IMR-90 (cell line): ENCODE measurements around the gene ARHGEF10L. TPM values are rescaled to one million over a fixed set of nuclear protein-coding genes. Genes with fewer than 3 reads are reported as not detected.
A peak's percentile ranks its signal among the peaks of the same experiment; 100 is the strongest.

Experiments used
- ATAC-seq: fragments of 200-7000 bp; cut with Tn5 transposase; 2 replicates; pipeline ENCODE4 v1.9.1; 2020; ENCODE audit warnings: low read depth, mild to moderate bottlenecking, moderate library complexity
- BruUV-seq: library from RNA; stranded (reverse); fragments of 400-500 nt; replicated peaks from 2 replicates; lab custom pipeline; 2021; lab: Mats Ljungman, UMichigan
- CTCF ChIA-PET: fragments of 300-600 bp; formaldehyde crosslinking; extraction: SDS; loops from one replicate; lab custom pipeline; 2021; ENCODE audit warnings: antibody characterized with exemption; lab: Yijun Ruan, JAX
- POLR2A ChIA-PET: fragments of 300-600 bp; sonication (Branson Sonifier 250); formaldehyde crosslinking; loops from one replicate; lab custom pipeline; 2022; ENCODE audit warnings: antibody characterized with exemption; ENCODE audit not compliant: unreplicated experiment; lab: Charles Lee
- DNase-seq: peaks from one replicate; pipeline ENCODE4 v3.0.0; 2013
- H2AFZ ChIP-seq: replicated peaks from 2 replicates; pipeline ENCODE3; 2013; ENCODE audit warnings: low read length, mild to moderate bottlenecking; ENCODE audit not compliant: poor library complexity
- H2AK5ac ChIP-seq: 2 replicates; pipeline ENCODE4 v1.6.1; 2013; ENCODE audit warnings: low read depth, low read length, inconsistent platforms
- H2AK9ac ChIP-seq: replicated peaks from 2 replicates; pipeline ENCODE3; 2013; ENCODE audit warnings: mild to moderate bottlenecking, low read depth, low read length, moderate library complexity; ENCODE audit not compliant: poor library complexity
- H2BK120ac ChIP-seq: 2 replicates; pipeline ENCODE4 v1.6.1; 2013; ENCODE audit warnings: low read depth, low read length, inconsistent platforms
- H2BK15ac ChIP-seq: 3 replicates; pipeline ENCODE4 v1.6.1; 2013; ENCODE audit warnings: low read depth, low read length, inconsistent platforms
- H2BK20ac ChIP-seq: 2 replicates; pipeline ENCODE4 v1.6.1; 2013; ENCODE audit warnings: low read depth, mild to moderate bottlenecking, inconsistent platforms, low read length, moderate library complexity
- H2BK5ac ChIP-seq: 2 replicates; pipeline ENCODE4 v1.6.1; 2013; ENCODE audit warnings: mild to moderate bottlenecking, low read depth, low read length, inconsistent platforms; ENCODE audit not compliant: poor library complexity, severe bottlenecking
- H3K14ac ChIP-seq: replicated peaks from 2 replicates; pipeline ENCODE4 v1.6.1; 2013; ENCODE audit warnings: low read depth, low read length, inconsistent platforms
- H3K18ac ChIP-seq: 2 replicates; pipeline ENCODE4 v1.6.1; 2013; ENCODE audit warnings: low read depth, low read length, control low read depth
- H3K23ac ChIP-seq: 2 replicates; pipeline ENCODE4 v1.6.1; 2013; ENCODE audit warnings: low read depth, low read length, inconsistent platforms
- H3K27ac ChIP-seq: 2 replicates; pipeline ENCODE4 v1.5.1; 2013; ENCODE audit warnings: mild to moderate bottlenecking, control low read depth, low read length; ENCODE audit not compliant: insufficient read depth
- H3K27me3 ChIP-seq: 2 replicates; pipeline ENCODE4 v1.6.1; 2013; ENCODE audit warnings: low read length; ENCODE audit not compliant: control insufficient read depth, insufficient read depth
- H3K36me3 ChIP-seq: 2 replicates; pipeline ENCODE4 v1.6.1; 2013; ENCODE audit warnings: low read length, mixed read lengths; ENCODE audit not compliant: control insufficient read depth, insufficient read depth
- H3K4ac ChIP-seq: 2 replicates; pipeline ENCODE4 v1.6.1; 2013; ENCODE audit warnings: low read depth, low read length, inconsistent platforms
- H3K4me1 ChIP-seq: 2 replicates; pipeline ENCODE4 v1.6.1; 2013; ENCODE audit warnings: low read length, mixed read lengths; ENCODE audit not compliant: control insufficient read depth, insufficient read depth
- H3K4me2 ChIP-seq: 2 replicates; pipeline ENCODE4 v1.6.1; 2013; ENCODE audit warnings: low read depth, mild to moderate bottlenecking, control low read depth, low read length, moderate library complexity
- H3K4me3 ChIP-seq: 2 replicates; pipeline ENCODE4 v1.5.1; 2013; ENCODE audit warnings: low read depth, mild to moderate bottlenecking, control low read depth, low read length, moderate library complexity; ENCODE audit not compliant: insufficient read depth
- H3K56ac ChIP-seq: 2 replicates; pipeline ENCODE4 v1.6.1; 2013; ENCODE audit warnings: low read length, inconsistent platforms; ENCODE audit not compliant: insufficient read depth; ENCODE audit errors: extremely low read depth
- H3K79me1 ChIP-seq, 2 experiments: 2 replicates each; pipeline ENCODE4 v1.6.1; 2013; ENCODE audit warnings: low read length in 2 of 2, inconsistent platforms in 1 of 2, low read depth in 1 of 2
- H3K9ac ChIP-seq: 2 replicates; pipeline ENCODE4 v1.6.1; 2013; ENCODE audit warnings: low read depth, low read length, control low read depth
- H3K9me1 ChIP-seq: 2 replicates; pipeline ENCODE4 v1.6.1; 2013; ENCODE audit warnings: low read length, inconsistent platforms; ENCODE audit not compliant: insufficient read depth
- H3K9me3 ChIP-seq: 2 replicates; pipeline ENCODE4 v1.6.1; 2013; ENCODE audit warnings: low read length; ENCODE audit not compliant: control insufficient read depth, insufficient read depth
- H4K20me1 ChIP-seq: 2 replicates; pipeline ENCODE4 v1.6.1; 2013; ENCODE audit warnings: low read length, inconsistent platforms; ENCODE audit not compliant: insufficient read depth
- H4K5ac ChIP-seq: 2 replicates; pipeline ENCODE4 v1.6.1; 2013; ENCODE audit warnings: mild to moderate bottlenecking, low read depth, low read length, control low read depth
- H4K8ac ChIP-seq, 2 experiments: 2 replicates each; pipeline ENCODE4 v1.6.1; 2013; ENCODE audit warnings: low read depth in 2 of 2, low read length in 2 of 2, control low read depth in 1 of 2, inconsistent platforms in 1 of 2
- H4K91ac ChIP-seq: 2 replicates; pipeline ENCODE4 v1.6.1; 2013; ENCODE audit warnings: low read depth, low read length, inconsistent platforms; ENCODE audit not compliant: insufficient read depth
- BHLHE40 ChIP-seq: fragments of 150-350 bp; IDR thresholded peaks from 2 replicates; pipeline ENCODE4 v1.6.1; 2016; ENCODE audit warnings: mild to moderate bottlenecking, low read depth, low read length
- NFE2L2 ChIP-seq: fragments of 150-350 bp; IDR thresholded peaks from 2 replicates; pipeline ENCODE4 v1.6.1; 2016; ENCODE audit warnings: low read depth, mild to moderate bottlenecking, low read length
- WGBS, 2 experiments: methylation state at CpG; one replicate each; pipeline versions ENCODE4 v1.1.5 to v1.1.7; 2013; ENCODE audit warnings: missing lambda C conversion rate in 2 of 2; ENCODE audit not compliant: insufficient read length in 1 of 2; ENCODE audit errors: extremely low coverage in 2 of 2; 5-methylcytosine and 5-hydroxymethylcytosine counted together
- dilution Hi-C: fragments of 300-500 bp; cut with HindIII; formaldehyde crosslinking; loops from one replicate; pipeline ENCODE4 v1.14.3; 2018; ENCODE audit warnings: low sequenced_read_pairs; ENCODE audit not compliant: unreplicated experiment
- in situ Hi-C: fragments of 300-500 bp; cut with MboI; formaldehyde crosslinking; loops from 3 replicates; pipeline ENCODE4 v1.14.3; 2019; ENCODE audit warnings: low sequenced_read_pairs, inconsistent platforms, mixed read lengths
- intact Hi-C: fragments of 100-400 bp; cut with micrococcal nuclease; formaldehyde crosslinking; loops from 2 replicates; pipeline ENCODE4 v1.10.0; 2022
- polyA plus RNA-seq, 3 experiments: library from polyadenylated mRNA; depleted of rRNA; stranded (reverse); fragments of >200 nt; gene quantifications; 2 replicates each; pipeline ENCODE4 v1.2.3, GENCODE V29; 2012; ENCODE audit warnings: low replicate concordance in 1 of 3
- total RNA-seq: library from RNA; depleted of rRNA; stranded (reverse); fragments of >200 nt; gene quantifications from 2 replicates; pipeline ENCODE4 v1.2.3, GENCODE V29; 2012

ARHGEF10L gene
- total and polyA plus RNA-seq, 2 of the 4 experiments (the other 2 are of a cell fraction): 4.8 to 12.4 TPM

DNA sequence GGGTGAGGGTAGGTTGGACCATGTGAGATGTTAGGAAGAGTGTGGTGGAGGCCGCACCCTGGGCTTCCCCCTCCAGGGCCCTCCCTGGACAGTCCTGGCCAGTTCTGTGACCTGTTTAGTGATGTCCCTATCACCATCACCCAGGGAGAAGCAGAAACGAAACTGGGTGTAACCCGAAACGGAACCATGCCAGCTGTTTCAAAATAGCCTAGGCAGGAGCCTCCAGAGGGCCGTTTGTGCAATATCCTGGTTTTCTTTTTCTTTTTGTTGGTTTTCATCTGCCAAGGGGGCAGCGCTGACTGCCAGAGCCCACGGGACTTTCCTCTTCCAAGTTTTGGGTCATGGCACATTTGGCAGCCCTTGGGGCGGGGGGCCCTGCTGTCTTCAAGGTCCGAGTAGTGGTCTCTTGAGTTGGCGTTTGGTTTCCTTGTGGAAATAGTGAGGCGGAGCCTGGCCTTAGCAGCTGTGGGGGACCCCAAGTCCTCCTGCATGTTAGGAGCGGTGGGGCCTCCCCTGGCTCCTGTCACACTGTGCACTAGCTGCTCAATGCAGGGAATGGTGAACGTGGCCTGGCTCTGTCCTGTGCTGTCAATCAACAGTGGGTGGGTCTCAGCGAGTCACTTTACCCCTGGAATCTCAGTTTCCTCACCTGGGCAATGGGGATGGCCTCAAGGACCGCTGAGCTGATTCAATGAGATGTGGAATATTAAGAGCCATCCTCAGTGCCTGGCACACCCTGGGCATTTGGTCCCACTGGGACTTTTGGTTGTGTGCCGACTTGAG lies 90.7 kb downstream of the ARHGEF10L start:
- H3K27me3 ChIP-seq: no peaks in the 10 kb centered on the region
- WGBS, 2 experiments: 100% methylated on average over 1 of the region's 16 CpGs; no CpG with 5 or more reads in 1 of the 2 experiments
- H3K4me2 ChIP-seq: no peak overlapping the region
- no peak overlapping the region for H3K56ac ChIP-seq
- H2BK15ac ChIP-seq: no peak overlapping the region
- H3K4me3 ChIP-seq: no peak overlapping the region
- H3K9me3 ChIP-seq: no peaks in the 10 kb centered on the region
- H3K4ac ChIP-seq: no peak overlapping the region
- no peak overlapping the region for H2BK5ac ChIP-seq
- intact Hi-C loops: no loop called here
- dilution Hi-C loops: no loop called here
- no peak overlapping the region for H2AFZ ChIP-seq
- peaks cover 0 to 5% of the 10 kb centered on the region in 2 experiments; a peak in 1 of 4 replicates for H3K79me1 ChIP-seq
- H3K4me1 ChIP-seq: peaks cover 7% of the 10 kb centered on the region
- in situ Hi-C loops: no loop called here
- H4K5ac ChIP-seq: no peak overlapping the region
- ATAC-seq: no peak
- no peak overlapping the region for H2AK5ac ChIP-seq
- no peak overlapping the region for H3K27ac ChIP-seq
- DNase-seq: no peak
- H4K20me1 ChIP-seq: no peaks in the 10 kb centered on the region
- no peak overlapping the region for H3K18ac ChIP-seq
- no peak overlapping the region for H3K9ac ChIP-seq
- CTCF ChIA-PET: no interaction called here
- BruUV-seq: no TSS peak
- TF ChIP-seq NFE2L2 (no peak), BHLHE40 (no peak)
- peaks cover 15% of the 10 kb centered on the region for H3K9me1 ChIP-seq
- 0 out of 2 replicates have a peak overlapping the region, but pooled peaks have one; percentile 24 for H2BK20ac ChIP-seq
- H2BK120ac ChIP-seq: no peak overlapping the region
- no peak overlapping the region for H4K8ac ChIP-seq
- no peak overlapping the region for H3K14ac ChIP-seq
- POLR2A ChIA-PET: no interaction called here
- H4K91ac ChIP-seq: no peak overlapping the region
- H2AK9ac ChIP-seq: peak overlapping the region; percentile 55
- H3K36me3 ChIP-seq: peaks cover 26% of the 10 kb centered on the region
- no peak overlapping the region for H3K23ac ChIP-seq
